Glutamatergic neuron (in vitro differentiated cells): ENCODE measurements around the gene CLEC6A. TPM values are rescaled to one million over a fixed set of nuclear protein-coding genes. Genes with fewer than 3 reads are reported as not detected.
A peak's percentile ranks its signal among the peaks of the same experiment; 100 is the strongest.

ENCODE experiments used
- DNase-seq: peaks from one replicate; pipeline ENCODE4 v3.0.0; 2022
- H3K27ac Mint-ChIP-seq: one replicate; pipeline ENCODE4 v1.8.0; 2020; ENCODE audit warnings: mild to moderate bottlenecking, mixed read lengths, inconsistent platforms; ENCODE audit not compliant: unreplicated experiment
- H3K27me3 Mint-ChIP-seq: one replicate; pipeline ENCODE4 v1.8.0; 2020; ENCODE audit warnings: mild to moderate bottlenecking, moderate library complexity, mixed read lengths, inconsistent platforms; ENCODE audit not compliant: unreplicated experiment
- H3K36me3 Mint-ChIP-seq: one replicate; pipeline ENCODE4 v1.8.0; 2020; ENCODE audit warnings: mild to moderate bottlenecking, mixed read lengths, inconsistent platforms; ENCODE audit not compliant: unreplicated experiment
- H3K4me1 Mint-ChIP-seq: one replicate; pipeline ENCODE4 v1.8.0; 2020; ENCODE audit warnings: mild to moderate bottlenecking, low read depth, mixed read lengths, inconsistent platforms; ENCODE audit not compliant: unreplicated experiment
- H3K4me3 Mint-ChIP-seq: one replicate; pipeline ENCODE4 v1.8.0; 2020; ENCODE audit warnings: mild to moderate bottlenecking, mixed read lengths, inconsistent platforms; ENCODE audit not compliant: unreplicated experiment
- H3K9me3 Mint-ChIP-seq: one replicate; pipeline ENCODE4 v1.8.0; 2020; ENCODE audit warnings: mild to moderate bottlenecking, moderate library complexity, mixed read lengths, inconsistent platforms; ENCODE audit not compliant: unreplicated experiment
- total RNA-seq: library from RNA; stranded (reverse); fragmentation: NEBNext Ultra II Directional; extraction: Animal tissue kit (Norgen Biotek cat#: 25700); gene quantifications from one replicate; pipeline ENCODE4 v1.2.1, GENCODE V29; 2021; ENCODE audit not compliant: unreplicated experiment
- TF ChIP-seq, protein P1 (sequence below): fragments of 200-600 bp; sonication (generic); IDR thresholded peaks from one replicate; pipeline ENCODE4 v1.5.0; 2021; ENCODE audit not compliant: partially characterized antibody, unreplicated experiment

The CLEC6A gene
- total RNA-seq, 1 donor from 2014 or later, result not detected

DNA sequence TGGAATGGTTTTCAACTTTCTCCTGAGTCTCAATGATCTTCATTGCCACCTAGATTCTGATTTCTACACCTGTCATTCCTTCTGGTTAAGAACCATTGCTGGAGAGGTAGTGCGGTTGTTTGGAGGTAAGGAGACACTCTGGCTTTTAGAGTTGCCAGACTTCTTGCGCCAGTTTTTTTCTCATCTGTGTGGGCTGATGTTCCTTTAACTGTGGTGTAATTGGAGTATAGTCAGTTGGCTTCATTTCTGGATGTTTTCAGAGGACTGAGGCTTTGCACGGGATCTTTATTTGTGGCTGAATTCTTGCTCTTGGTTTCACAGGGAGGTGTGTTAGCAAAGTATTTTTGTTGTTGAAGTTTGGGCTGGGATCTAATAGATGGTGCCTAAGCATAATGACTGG lies 51.8 kb downstream of the CLEC6A start:
- Mint-ChIP-seq H3K36me3 (no peaks in the 10 kb centered on the region), H3K27ac (no peak overlapping the region), H3K27me3 (no peaks in the 10 kb centered on the region), H3K9me3 (peaks cover 5% of the 10 kb centered on the region), H3K4me1 (peaks cover 4% of the 10 kb centered on the region), H3K4me3 (no peak overlapping the region)
- TF ChIP-seq, protein P1, sequence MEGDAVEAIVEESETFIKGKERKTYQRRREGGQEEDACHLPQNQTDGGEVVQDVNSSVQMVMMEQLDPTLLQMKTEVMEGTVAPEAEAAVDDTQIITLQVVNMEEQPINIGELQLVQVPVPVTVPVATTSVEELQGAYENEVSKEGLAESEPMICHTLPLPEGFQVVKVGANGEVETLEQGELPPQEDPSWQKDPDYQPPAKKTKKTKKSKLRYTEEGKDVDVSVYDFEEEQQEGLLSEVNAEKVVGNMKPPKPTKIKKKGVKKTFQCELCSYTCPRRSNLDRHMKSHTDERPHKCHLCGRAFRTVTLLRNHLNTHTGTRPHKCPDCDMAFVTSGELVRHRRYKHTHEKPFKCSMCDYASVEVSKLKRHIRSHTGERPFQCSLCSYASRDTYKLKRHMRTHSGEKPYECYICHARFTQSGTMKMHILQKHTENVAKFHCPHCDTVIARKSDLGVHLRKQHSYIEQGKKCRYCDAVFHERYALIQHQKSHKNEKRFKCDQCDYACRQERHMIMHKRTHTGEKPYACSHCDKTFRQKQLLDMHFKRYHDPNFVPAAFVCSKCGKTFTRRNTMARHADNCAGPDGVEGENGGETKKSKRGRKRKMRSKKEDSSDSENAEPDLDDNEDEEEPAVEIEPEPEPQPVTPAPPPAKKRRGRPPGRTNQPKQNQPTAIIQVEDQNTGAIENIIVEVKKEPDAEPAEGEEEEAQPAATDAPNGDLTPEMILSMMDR, result no peak
- no peak for DNase-seq

DNA sequence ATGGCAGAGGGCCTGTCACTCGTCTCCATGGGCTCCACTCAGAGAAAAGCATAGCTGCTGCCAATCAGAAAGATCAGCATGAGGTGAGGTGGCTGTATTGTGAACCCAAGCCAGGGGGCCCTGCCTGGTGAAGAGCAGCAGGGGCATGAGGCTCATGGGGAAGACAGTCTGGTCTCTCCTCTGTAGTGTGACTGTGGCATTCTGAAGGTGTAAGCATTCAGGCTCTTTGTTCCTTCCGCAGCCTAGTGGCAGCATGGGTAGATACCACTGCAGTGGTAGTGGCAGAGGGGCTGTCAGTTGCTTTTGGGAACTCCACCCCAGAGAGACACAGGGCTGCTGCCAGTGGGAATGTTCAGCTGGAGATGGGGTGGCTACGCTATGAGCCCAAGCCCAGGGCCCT lies 52.5 kb downstream of the CLEC6A start:
- Mint-ChIP-seq H3K27me3 (no peaks in the 10 kb centered on the region), H3K4me3 (no peak overlapping the region), H3K9me3 (peaks cover 7% of the 10 kb centered on the region), H3K36me3 (no peaks in the 10 kb centered on the region), H3K27ac (no peak overlapping the region), H3K4me1 (peaks cover 4% of the 10 kb centered on the region)
- DNase-seq, result no peak
- TF ChIP-seq, protein P1, result no peak

DNA sequence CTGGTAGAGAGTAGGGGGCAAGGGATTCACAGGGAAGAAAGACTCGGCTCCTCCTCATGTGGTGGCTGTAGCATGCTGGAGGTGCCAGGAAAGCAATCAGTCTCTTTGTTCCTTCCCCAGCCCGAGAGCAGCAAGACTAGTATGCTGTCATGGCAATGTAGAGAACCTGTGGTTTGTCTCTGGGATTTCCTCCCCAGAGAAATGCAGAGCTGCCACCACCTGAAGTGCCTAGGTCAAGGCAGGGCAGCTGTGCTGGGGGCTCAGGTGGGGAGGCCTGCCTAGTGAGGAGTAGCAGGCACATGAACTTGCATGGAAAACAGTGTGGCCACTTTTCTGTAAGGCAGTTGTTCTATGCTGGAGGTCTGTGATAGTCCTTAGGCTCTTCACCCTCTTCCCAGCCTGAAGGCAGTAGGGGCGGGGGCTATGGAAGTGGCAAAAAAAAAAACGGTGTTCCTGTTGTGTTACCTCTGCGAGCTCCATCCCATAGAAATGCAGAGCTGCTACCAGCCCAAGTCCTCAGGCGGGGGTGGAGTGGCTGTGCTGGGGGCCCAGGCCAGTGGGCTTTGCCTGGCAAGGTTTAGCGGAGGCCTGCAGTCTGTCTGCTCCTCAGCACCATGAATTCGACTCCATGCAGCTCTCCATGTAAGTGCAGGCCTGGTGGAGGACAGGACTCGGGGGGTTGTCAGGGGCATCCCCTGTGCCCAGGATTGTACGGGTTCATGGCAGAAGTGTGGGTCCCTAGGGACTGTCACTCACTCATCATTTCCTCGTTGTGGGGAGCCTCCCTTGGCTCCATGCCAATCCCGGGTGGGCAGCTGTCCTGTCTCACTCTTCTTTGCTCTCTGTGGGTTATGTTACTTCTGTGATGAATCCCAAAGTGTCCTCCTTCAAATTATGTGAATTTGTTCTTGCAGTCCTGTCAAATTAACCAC lies 53.4 kb downstream of the CLEC6A start:
- Mint-ChIP-seq H3K27me3 (no peaks in the 10 kb centered on the region), H3K4me1 (peaks cover 4% of the 10 kb centered on the region), H3K9me3 (peaks cover 7% of the 10 kb centered on the region), H3K36me3 (no peaks in the 10 kb centered on the region), H3K27ac (no peak overlapping the region), H3K4me3 (peak overlapping the region; percentile 10)
- DNase-seq, result peak; percentile 12
- TF ChIP-seq, protein P1, result no peak

GRCh38 chr12:8513256-8513655 lies 57.5 kb downstream of the CLEC6A start, which contains the start of gene CLEC4D:
Gene CLEC4D (plus strand): TSS chr12:8513503. CDS start chr12:8513733, 230 bp downstream.
- H3K4me1 Mint-ChIP-seq, result peaks cover 4% of the 10 kb centered on the region
- no peak within 1 kb of the TSS for H3K4me3 Mint-ChIP-seq
- TF ChIP-seq, protein P1, result no peak
- H3K9me3 Mint-ChIP-seq, result peaks cover 7% of the 10 kb centered on the region
- no peak for DNase-seq
- H3K27me3 Mint-ChIP-seq, result no peaks in the 10 kb centered on the region
- no peaks in the 10 kb centered on the region for H3K36me3 Mint-ChIP-seq
- no peak within 1 kb of the TSS for H3K27ac Mint-ChIP-seq

- no peaks in the 10 kb centered on the region for H3K36me3 Mint-ChIP-seq
- H3K4me3 Mint-ChIP-seq, result no peak overlapping the region
These were observed 62.2 kb downstream of the CLEC6A start for GRCh38 chr12:8517971-8518370.

More at GRCh38 chr12:8517971-8518370, 62.2 kb downstream of the CLEC6A start:
- TF ChIP-seq, protein P1, result no peak
- Mint-ChIP-seq H3K4me1 (no peaks in the 10 kb centered on the region), H3K27ac (no peak overlapping the region), H3K9me3 (peaks cover under 1% of the 10 kb centered on the region), H3K27me3 (no peaks in the 10 kb centered on the region)
- no peak for DNase-seq
